HepG2 (cell line): Measurements from ENCODE around the gene RBM14. TPM values are rescaled to one million over a fixed set of nuclear protein-coding genes. Genes with fewer than 3 reads are reported as not detected.

Source experiments
- AGO2 ChIP-seq: fragments of 200-400 bp; formaldehyde crosslinking; optimal IDR thresholded peaks from 2 replicates; pipeline ENCODE3; 2017; ENCODE audit warnings: mild to moderate bottlenecking, low read depth, low read length, moderate library complexity
- ARID2 ChIP-seq: sonication (generic); formaldehyde crosslinking; IDR thresholded peaks from 2 replicates; pipeline ENCODE4 v1.8.1; 2022; ENCODE audit warnings: mild to moderate bottlenecking, missing genetic modification reagents, borderline replicate concordance
- ATF7-NPFF ChIP-seq: sonication (generic); formaldehyde crosslinking; IDR thresholded peaks from 2 replicates; pipeline ENCODE4 v1.8.1; 2023; ENCODE audit warnings: mild to moderate bottlenecking, low read depth, missing genetic modification reagents, moderate library complexity
- BHLHE40 ChIP-seq: IDR thresholded peaks from 2 replicates; pipeline ENCODE4 v1.6.1; 2011; ENCODE audit warnings: low read length, improper control_type of control experiment
- KAT7 ChIP-seq: IDR thresholded peaks from 2 replicates; pipeline ENCODE4 v1.6.1; 2018; ENCODE audit warnings: borderline replicate concordance, missing compliant biosample characterization
- POLR2AphosphoS2 ChIP-seq: IDR thresholded peaks from 2 replicates; pipeline ENCODE4 v1.6.1; 2011; ENCODE audit warnings: low read depth, low read length, improper control_type of control experiment
- TARDBP ChIP-seq: sonication (generic); formaldehyde crosslinking; IDR thresholded peaks from 2 replicates; pipeline ENCODE4 v1.8.0; 2022; ENCODE audit warnings: mild to moderate bottlenecking, missing genetic modification reagents
- ZEB1 ChIP-seq: IDR thresholded peaks from 2 replicates; pipeline ENCODE4 v1.6.1; 2012; ENCODE audit warnings: mild to moderate bottlenecking, low read depth, inconsistent platforms; ENCODE audit not compliant: insufficient replicate concordance
- ZNF30 ChIP-seq: sonication (generic); formaldehyde crosslinking; IDR thresholded peaks from 2 replicates; pipeline ENCODE4 v1.5.0; 2020; ENCODE audit warnings: mild to moderate bottlenecking, missing genetic modification reagents
- ZNF772 ChIP-seq: sonication (generic); formaldehyde crosslinking; IDR thresholded peaks from 2 replicates; pipeline ENCODE4 v1.5.0; 2020; ENCODE audit warnings: mild to moderate bottlenecking, missing genetic modification reagents
- polyA plus RNA-seq, 8 experiments: library from polyadenylated mRNA; depleted of rRNA in 3 of 8; stranded (reverse) in 7 of 8; unstranded in 1 of 8; fragments of >200 nt; fragmentation: Illumina TruSeq in 4 of 8; extraction: Trizol in 4 of 8; gene quantifications; 2 replicates each; pipeline versions ENCODE4 v1.2.1 to v1.2.3, GENCODE V29; 2011 to 2016; ENCODE audit warnings: low read depth in 4 of 8, missing spikeins in 1 of 8, mixed read lengths in 1 of 8; ENCODE audit not compliant: insufficient read depth in 1 of 8
- total RNA-seq, 5 experiments: library from RNA; depleted of rRNA; stranded (reverse); fragments of >200 nt; fragmentation: Illumina TruSeq; extraction: Trizol; gene quantifications; 2 replicates each; pipeline ENCODE4 v1.2.3, GENCODE V29; 2016; ENCODE audit warnings: low read depth in 1 of 5
- TF ChIP-seq, protein P1 (sequence below): sonication (generic); formaldehyde crosslinking; conservative IDR thresholded peaks from 2 replicates; pipeline ENCODE4 v1.8.1; 2023; ENCODE audit warnings: missing genetic modification reagents
- TF ChIP-seq, protein P2 (sequence below): IDR thresholded peaks from 2 replicates; pipeline ENCODE4 v1.6.1; 2016; ENCODE audit warnings: low read depth, control low read depth

RBM14 gene
- total and polyA plus RNA-seq, 2 of the 13 experiments (the other 11 are each of a cell fraction or from before 2014, with no cell fraction given) = 12.7 to 44.1 TPM

DNA sequence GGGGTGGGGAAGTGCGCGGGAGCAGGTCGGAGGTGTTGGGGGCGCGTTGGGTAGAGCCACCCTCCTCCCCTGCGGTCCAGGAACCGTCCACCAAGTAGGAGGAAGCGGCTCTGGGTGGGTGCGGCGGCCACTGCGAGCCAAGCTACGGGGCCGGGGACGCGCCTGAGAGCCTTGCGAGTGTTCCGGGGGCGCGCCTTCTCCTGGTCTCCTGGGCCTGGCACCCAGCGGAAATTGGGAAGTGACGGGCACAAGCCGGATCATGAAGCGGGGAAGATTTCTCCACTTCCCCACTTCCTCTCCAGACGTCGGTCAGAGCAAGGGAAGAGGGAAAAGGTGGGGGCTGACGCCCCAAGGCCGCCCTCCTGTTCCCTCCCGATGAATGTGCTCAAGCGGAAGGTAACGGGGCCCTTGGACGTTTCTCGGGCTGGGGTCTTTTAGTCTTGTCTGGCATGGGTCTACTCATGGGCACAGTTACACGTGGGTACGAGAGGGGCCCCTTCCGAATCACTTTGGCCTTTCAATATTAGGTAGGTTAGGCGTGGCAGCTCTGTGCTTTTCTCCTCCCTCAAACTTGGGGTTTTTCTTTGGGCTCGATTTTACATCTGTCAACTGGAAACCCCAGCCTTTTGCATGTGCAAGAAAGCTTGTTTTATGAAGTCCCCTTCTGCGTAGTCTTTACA is 865 bp downstream of the RBM14 start (continued):
- TF ChIP-seq ZEB1 (peak; percentile 34), AGO2 (peak; percentile 73), BHLHE40 (no peak), POLR2AphosphoS2 (no peak), KAT7 (CRISPR knock-in tag) (no peak; the same call in 1 of the 2 replicates), TARDBP (peak; percentile 58; the same call in 1 of the 2 replicates), ATF7-NPFF (CRISPR knock-in tag) (no peak; the same call in 1 of the 2 replicates), ZNF772 (CRISPR knock-in tag) (0 out of 2 replicates have a peak, but pooled peaks have one; percentile 51), ARID2 (CRISPR knock-in tag) (peak; percentile 81; the same call in 1 of the 2 replicates), ZNF30 (no peak)
- TF ChIP-seq, protein P1, sequence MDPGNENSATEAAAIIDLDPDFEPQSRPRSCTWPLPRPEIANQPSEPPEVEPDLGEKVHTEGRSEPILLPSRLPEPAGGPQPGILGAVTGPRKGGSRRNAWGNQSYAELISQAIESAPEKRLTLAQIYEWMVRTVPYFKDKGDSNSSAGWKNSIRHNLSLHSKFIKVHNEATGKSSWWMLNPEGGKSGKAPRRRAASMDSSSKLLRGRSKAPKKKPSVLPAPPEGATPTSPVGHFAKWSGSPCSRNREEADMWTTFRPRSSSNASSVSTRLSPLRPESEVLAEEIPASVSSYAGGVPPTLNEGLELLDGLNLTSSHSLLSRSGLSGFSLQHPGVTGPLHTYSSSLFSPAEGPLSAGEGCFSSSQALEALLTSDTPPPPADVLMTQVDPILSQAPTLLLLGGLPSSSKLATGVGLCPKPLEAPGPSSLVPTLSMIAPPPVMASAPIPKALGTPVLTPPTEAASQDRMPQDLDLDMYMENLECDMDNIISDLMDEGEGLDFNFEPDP (CRISPR knock-in tag) = 0 out of 2 replicates have a peak, but pooled peaks have one; percentile 44
- TF ChIP-seq, protein P2, sequence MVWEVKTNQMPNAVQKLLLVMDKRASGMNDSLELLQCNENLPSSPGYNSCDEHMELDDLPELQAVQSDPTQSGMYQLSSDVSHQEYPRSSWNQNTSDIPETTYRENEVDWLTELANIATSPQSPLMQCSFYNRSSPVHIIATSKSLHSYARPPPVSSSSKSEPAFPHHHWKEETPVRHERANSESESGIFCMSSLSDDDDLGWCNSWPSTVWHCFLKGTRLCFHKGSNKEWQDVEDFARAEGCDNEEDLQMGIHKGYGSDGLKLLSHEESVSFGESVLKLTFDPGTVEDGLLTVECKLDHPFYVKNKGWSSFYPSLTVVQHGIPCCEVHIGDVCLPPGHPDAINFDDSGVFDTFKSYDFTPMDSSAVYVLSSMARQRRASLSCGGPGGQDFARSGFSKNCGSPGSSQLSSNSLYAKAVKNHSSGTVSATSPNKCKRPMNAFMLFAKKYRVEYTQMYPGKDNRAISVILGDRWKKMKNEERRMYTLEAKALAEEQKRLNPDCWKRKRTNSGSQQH (CRISPR knock-in tag) = no peak
